ENCODE data around the gene MEGF11. TPM values are rescaled to one million over a fixed set of nuclear protein-coding genes. Genes with fewer than 3 reads are reported as not detected.

The MEGF11 gene
- total RNA-seq, 1 experiment from 2014 or later: not detected

GRCh38 chr15:66085128-66085527, 168.4 kb downstream of the MEGF11 start:
- H3K27me3 ChIP-seq (ENCODE audit: insufficient read depth, low read depth): peaks cover 14% of the 10 kb centered on the region; the same call in 1 of the 2 replicates
- H3K9me3 ChIP-seq (ENCODE audit: insufficient read depth, low read depth): no peaks in the 10 kb centered on the region
- intact Hi-C loops (cut with micrococcal nuclease; ENCODE audit: unreplicated experiment): loop anchor here (10.0 kb wide), 1 partner anchor 100 kb away; no protein-coding TSS in a partner anchor
- H3K9me2 ChIP-seq (ENCODE audit: insufficient read depth): no peaks in the 10 kb centered on the region
- no TSS peak for BruUV-seq (replicated peaks)
- H3F3A ChIP-seq (ENCODE audit: insufficient read depth, low read depth): no peaks in the 10 kb centered on the region
- no peak overlapping the region for H2AFZ ChIP-seq
- H3K4me3 ChIP-seq: no peak overlapping the region
- no peaks in the 10 kb centered on the region for H3K4me1 ChIP-seq (replicated peaks; ENCODE audit: insufficient read depth)
- H4K20me1 ChIP-seq (ENCODE audit: insufficient read depth): no peaks in the 10 kb centered on the region
- CTCF ChIA-PET: no interaction called here
- TF ChIP-seq EZH2 (IDR thresholded peaks at IDR 0.05; ENCODE audit: low read depth): no peak
- no peak for TF ChIP-seq CTCF (conservative IDR thresholded peaks at IDR 0.05)
- DNase-seq: no peak
- POLR2A ChIA-PET (ENCODE audit: unreplicated experiment): no interaction called here
- no peaks in the 10 kb centered on the region for H3K36me3 ChIP-seq (ENCODE audit: low read depth)
- H3K79me2 ChIP-seq (ENCODE audit: low read depth): no peaks in the 10 kb centered on the region
- H3K4me2 ChIP-seq: no peak overlapping the region
- no peak overlapping the region for H3K27ac ChIP-seq

- no peaks in the 10 kb centered on the region for H3K9me2 ChIP-seq (ENCODE audit: insufficient read depth)
- DNase-seq: no peak
- H4K20me1 ChIP-seq (ENCODE audit: insufficient read depth): no peaks in the 10 kb centered on the region
- no peaks in the 10 kb centered on the region for H3K4me1 ChIP-seq (replicated peaks; ENCODE audit: insufficient read depth)
- intact Hi-C loops (cut with micrococcal nuclease; ENCODE audit: unreplicated experiment): loop anchor here (10.0 kb wide), 1 partner anchor 100 kb away; no protein-coding TSS in a partner anchor
- BruUV-seq (replicated peaks): no TSS peak
- H3K36me3 ChIP-seq (ENCODE audit: low read depth): no peaks in the 10 kb centered on the region
- no peak overlapping the region for H2AFZ ChIP-seq
- H3K4me2 ChIP-seq: no peak overlapping the region
- H3F3A ChIP-seq (ENCODE audit: insufficient read depth, low read depth): no peaks in the 10 kb centered on the region
- no peaks in the 10 kb centered on the region for H3K9me3 ChIP-seq (ENCODE audit: insufficient read depth, low read depth)
- no peak for TF ChIP-seq CTCF (conservative IDR thresholded peaks at IDR 0.05)
- no peak for TF ChIP-seq EZH2 (IDR thresholded peaks at IDR 0.05; ENCODE audit: low read depth)
- peaks cover 14% of the 10 kb centered on the region; the same call in 1 of the 2 replicates for H3K27me3 ChIP-seq (ENCODE audit: insufficient read depth, low read depth)
- H3K79me2 ChIP-seq (ENCODE audit: low read depth): no peaks in the 10 kb centered on the region
- ChIA-PET CTCF (no interaction called here), POLR2A (ENCODE audit: unreplicated experiment) (no interaction called here)
- H3K27ac ChIP-seq: no peak overlapping the region
- no peak overlapping the region for H3K4me3 ChIP-seq
These were observed 168.8 kb downstream of the MEGF11 start for GRCh38 chr15:66084704-66085103.

GRCh38 chr15:66080717-66081398, 172.7 kb downstream of the MEGF11 start:
- ChIA-PET CTCF (interaction anchor here (0.7 to 0.8 kb wide), 2 partner anchors 17 to 49 kb away, joined by 3 read pairs; no protein-coding TSS in a partner anchor), POLR2A (ENCODE audit: unreplicated experiment) (no interaction called here)
- no TSS peak for BruUV-seq (replicated peaks)
- Histone ChIP-seq H3K36me3 (ENCODE audit: low read depth) (no peaks in the 10 kb centered on the region), H3K27me3 (ENCODE audit: insufficient read depth, low read depth) (no peaks in the 10 kb centered on the region), H3K4me2 (no peak overlapping the region), H3K9me2 (ENCODE audit: insufficient read depth) (no peaks in the 10 kb centered on the region), H2AFZ (no peak overlapping the region), H3K9me3 (ENCODE audit: insufficient read depth, low read depth) (no peaks in the 10 kb centered on the region), H3K79me2 (ENCODE audit: low read depth) (no peaks in the 10 kb centered on the region), H3K4me1 (replicated peaks; ENCODE audit: insufficient read depth) (no peaks in the 10 kb centered on the region), H4K20me1 (ENCODE audit: insufficient read depth) (no peaks in the 10 kb centered on the region), H3K4me3 (no peak overlapping the region), H3F3A (ENCODE audit: insufficient read depth, low read depth) (no peaks in the 10 kb centered on the region), H3K27ac (no peak overlapping the region)
- TF ChIP-seq EZH2 (IDR thresholded peaks at IDR 0.05; ENCODE audit: low read depth) (no peak), CTCF (conservative IDR thresholded peaks at IDR 0.05) (no peak)
- intact Hi-C loops (cut with micrococcal nuclease; ENCODE audit: unreplicated experiment): loop anchor here (10.0 kb wide), 1 partner anchor 96 kb away; no protein-coding TSS in a partner anchor
- peak in 1 of 2 experiments; percentile 33 for DNase-seq
